ENCODE measurements around the gene ME3.

ME3 gene

DNA sequence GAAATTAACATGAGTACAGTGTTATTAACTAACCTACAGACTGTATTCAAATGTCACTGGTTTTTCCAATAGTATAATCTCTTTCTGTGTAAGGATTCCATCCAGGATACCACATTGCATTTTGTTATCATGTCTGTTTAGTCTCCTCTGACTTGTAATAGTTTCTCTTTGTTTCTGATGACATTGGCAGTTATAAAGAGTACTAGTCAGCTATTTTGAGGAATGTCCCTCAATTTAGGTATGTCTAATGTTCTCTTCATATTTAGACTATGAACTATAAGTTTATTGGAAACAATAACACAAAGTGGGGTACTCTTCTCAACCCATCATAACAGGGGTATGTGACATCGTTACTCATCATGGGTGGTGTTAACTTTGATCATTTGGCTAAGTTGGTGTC, 20.3 kb upstream of the ME3 start:
- H3K9me3 ChIP-seq (ENCODE audit: control insufficient read depth, low read length): no peaks in the 10 kb centered on the region
- WGBS, 2 experiments (ENCODE audit: insufficient coverage in 2 of 2): no CpG with 5 or more reads among the region's 1 CpG
- H3K36me3 ChIP-seq (ENCODE audit: control insufficient read depth, insufficient read depth, low read length): no peaks in the 10 kb centered on the region
- no peak overlapping the region for H3K4me3 ChIP-seq (ENCODE audit: extremely low read depth, insufficient read depth, low read length, poor library complexity, severe bottlenecking)
- no peak overlapping the region for H3K27ac ChIP-seq (ENCODE audit: low read depth, low read length, severe bottlenecking)
- H3K4me1 ChIP-seq (ENCODE audit: control insufficient read depth, insufficient read depth, low read length, poor library complexity, severe bottlenecking): peaks cover 28% of the 10 kb centered on the region

DNA sequence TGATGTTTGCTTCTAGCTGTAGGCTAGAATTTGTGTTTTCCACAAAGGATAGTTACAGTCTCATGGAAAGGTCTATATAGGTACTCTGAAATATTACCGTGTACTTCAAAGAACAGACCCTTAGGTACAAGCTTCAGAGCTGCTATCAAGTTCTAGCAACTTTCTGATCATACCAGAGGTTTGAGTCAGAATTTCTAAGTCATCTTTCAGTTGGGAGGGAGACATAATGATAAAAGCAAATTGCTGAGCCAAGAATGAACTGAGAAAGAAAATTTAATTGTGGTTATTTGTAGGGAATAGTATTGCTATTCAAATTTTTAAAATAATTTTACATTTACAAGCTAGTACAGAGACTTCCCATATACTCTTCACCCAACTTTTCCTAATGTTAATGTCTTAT, 19.9 kb upstream of the ME3 start:
- no peak overlapping the region for H3K27ac ChIP-seq (ENCODE audit: low read depth, low read length, severe bottlenecking)
- H3K36me3 ChIP-seq (ENCODE audit: control insufficient read depth, insufficient read depth, low read length): no peaks in the 10 kb centered on the region
- no peaks in the 10 kb centered on the region for H3K9me3 ChIP-seq (ENCODE audit: control insufficient read depth, low read length)
- H3K4me3 ChIP-seq (ENCODE audit: extremely low read depth, insufficient read depth, low read length, poor library complexity, severe bottlenecking): no peak overlapping the region
- H3K4me1 ChIP-seq (ENCODE audit: control insufficient read depth, insufficient read depth, low read length, poor library complexity, severe bottlenecking): peaks cover 29% of the 10 kb centered on the region
- WGBS, 2 experiments (ENCODE audit: insufficient coverage in 2 of 2): 100% methylated on average over 1 of the region's 1 CpG; no CpG with 5 or more reads in 1 of the 2 experiments

DNA sequence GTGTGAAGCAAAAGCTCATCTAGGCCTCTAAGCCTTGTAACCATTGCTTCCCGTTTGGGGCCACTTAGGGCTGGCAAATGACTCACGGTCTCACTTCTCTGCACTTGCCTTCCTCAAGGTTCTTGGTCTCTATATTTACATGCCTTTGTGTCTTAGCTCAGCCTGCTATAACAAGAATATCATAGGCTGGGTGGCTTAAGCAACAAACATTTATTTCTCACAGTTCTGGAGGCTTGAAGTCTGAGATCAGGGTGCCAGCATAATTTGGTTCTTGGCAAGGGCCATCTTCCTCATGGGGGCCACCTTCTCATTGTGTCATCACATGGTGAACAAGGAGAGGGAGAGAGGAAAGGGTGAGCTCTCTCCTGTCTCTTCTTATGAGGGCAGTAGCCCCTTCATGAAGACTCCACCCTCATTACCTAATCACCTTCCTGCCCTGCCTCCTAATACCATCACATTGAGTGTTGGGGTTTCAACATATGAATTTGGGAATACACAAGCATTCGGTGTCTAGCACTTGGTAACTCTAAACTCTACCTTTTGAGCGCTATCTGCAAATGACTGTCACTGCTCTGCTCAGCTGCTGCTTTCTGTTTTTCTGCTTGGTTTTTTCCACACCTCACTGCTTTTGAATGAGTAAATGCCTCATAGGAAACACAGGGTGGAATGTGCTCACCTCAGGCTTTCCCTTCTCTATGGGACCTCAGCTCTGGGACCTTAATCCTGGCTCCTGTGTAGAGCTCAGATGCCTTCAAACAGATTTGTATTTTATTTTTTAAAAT, 16.2 kb upstream of the ME3 start:
- Histone ChIP-seq H3K4me1 (ENCODE audit: control insufficient read depth, insufficient read depth, low read length, poor library complexity, severe bottlenecking) (peaks cover 21% of the 10 kb centered on the region), H3K36me3 (ENCODE audit: control insufficient read depth, insufficient read depth, low read length) (no peaks in the 10 kb centered on the region), H3K9me3 (ENCODE audit: control insufficient read depth, low read length) (no peaks in the 10 kb centered on the region), H3K4me3 (ENCODE audit: extremely low read depth, insufficient read depth, low read length, poor library complexity, severe bottlenecking) (no peak overlapping the region), H3K27ac (ENCODE audit: low read depth, low read length, severe bottlenecking) (no peak overlapping the region)
- 64 to 70% methylated on average over 4 of the region's 4 CpGs for WGBS, 2 experiments (ENCODE audit: insufficient coverage in 2 of 2)

DNA sequence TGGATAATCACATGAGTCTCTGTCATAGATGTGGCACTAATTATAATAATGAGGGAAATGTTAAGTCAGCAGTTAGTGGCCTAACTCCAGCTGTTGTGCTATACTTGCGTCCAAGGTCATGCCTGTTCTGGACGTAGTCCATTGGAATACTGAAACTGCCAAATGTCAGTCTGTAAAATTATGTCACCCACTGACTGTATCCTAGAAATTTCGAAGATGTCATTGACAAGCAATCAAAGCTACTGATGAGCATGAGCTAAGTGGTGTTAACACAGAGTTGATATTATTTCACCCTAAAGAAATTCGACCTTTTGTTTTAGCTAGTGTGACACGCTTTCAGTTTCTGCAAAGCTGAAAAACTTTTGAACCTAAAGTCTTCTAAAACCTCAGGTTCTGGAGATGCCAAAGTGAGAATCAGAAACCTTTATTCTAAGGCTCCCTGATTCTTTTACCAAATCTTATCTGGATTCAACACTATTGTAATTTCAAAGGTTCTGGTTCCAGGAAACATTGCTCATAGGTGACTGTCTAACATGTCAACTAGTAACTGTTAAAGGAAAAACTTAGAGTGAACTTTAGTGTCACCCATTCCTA, 14.9 kb upstream of the ME3 start:
- Histone ChIP-seq H3K4me1 (ENCODE audit: control insufficient read depth, insufficient read depth, low read length, poor library complexity, severe bottlenecking) (peaks cover 18% of the 10 kb centered on the region), H3K36me3 (ENCODE audit: control insufficient read depth, insufficient read depth, low read length) (no peaks in the 10 kb centered on the region), H3K9me3 (ENCODE audit: control insufficient read depth, low read length) (no peaks in the 10 kb centered on the region), H3K27ac (ENCODE audit: low read depth, low read length, severe bottlenecking) (no peak overlapping the region), H3K4me3 (ENCODE audit: extremely low read depth, insufficient read depth, low read length, poor library complexity, severe bottlenecking) (no peak overlapping the region)
- 85 to 100% methylated on average over 3 to 5 of the region's 5 CpGs for WGBS, 2 experiments (ENCODE audit: insufficient coverage in 2 of 2)

DNA sequence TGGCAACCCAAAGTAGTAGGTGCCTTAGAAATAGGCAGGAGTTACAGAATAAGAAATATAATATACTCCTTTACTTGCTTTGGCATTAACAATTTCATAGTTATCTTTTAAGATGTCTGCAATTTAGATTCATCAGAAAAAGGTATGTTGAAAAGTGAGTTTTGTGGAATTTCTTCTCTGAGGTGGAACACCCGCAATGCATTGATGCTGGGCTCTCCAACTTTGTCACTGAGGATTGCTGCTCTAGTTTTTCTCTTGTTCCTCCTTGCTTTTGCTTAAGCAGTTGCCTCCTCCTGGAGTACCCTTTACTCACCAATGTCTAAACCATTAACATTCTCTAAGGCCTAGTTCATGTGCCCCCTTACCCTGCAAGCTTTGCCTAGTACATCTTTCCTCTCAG, 14.1 kb upstream of the ME3 start:
- H3K9me3 ChIP-seq (ENCODE audit: control insufficient read depth, low read length): no peaks in the 10 kb centered on the region
- peaks cover 15% of the 10 kb centered on the region for H3K4me1 ChIP-seq (ENCODE audit: control insufficient read depth, insufficient read depth, low read length, poor library complexity, severe bottlenecking)
- H3K4me3 ChIP-seq (ENCODE audit: extremely low read depth, insufficient read depth, low read length, poor library complexity, severe bottlenecking): no peak overlapping the region
- no peaks in the 10 kb centered on the region for H3K36me3 ChIP-seq (ENCODE audit: control insufficient read depth, insufficient read depth, low read length)
- H3K27ac ChIP-seq (ENCODE audit: low read depth, low read length, severe bottlenecking): no peak overlapping the region
- 88% methylated on average over 1 of the region's 1 CpG; no CpG with 5 or more reads in 1 of the 2 experiments for WGBS, 2 experiments (ENCODE audit: insufficient coverage in 2 of 2)

DNA sequence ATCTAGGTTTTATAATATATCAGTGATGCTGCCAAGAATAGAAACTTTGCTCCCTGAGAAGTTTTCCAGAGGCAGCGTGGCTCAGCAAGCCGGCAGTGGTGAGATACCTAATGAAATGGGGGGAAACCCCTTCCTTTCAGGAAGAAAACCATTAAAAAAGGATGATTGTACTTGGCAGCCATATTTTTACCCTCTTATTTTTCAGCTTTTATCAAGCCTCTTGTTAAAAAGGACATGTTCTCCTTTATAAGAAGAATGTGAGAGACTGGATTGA, 9.0 kb upstream of the ME3 start:
- peaks cover 24% of the 10 kb centered on the region for H3K4me1 ChIP-seq (ENCODE audit: control insufficient read depth, insufficient read depth, low read length, poor library complexity, severe bottlenecking)
- no peak overlapping the region for H3K27ac ChIP-seq (ENCODE audit: low read depth, low read length, severe bottlenecking)
- no peaks in the 10 kb centered on the region for H3K36me3 ChIP-seq (ENCODE audit: control insufficient read depth, insufficient read depth, low read length)
- no peaks in the 10 kb centered on the region for H3K9me3 ChIP-seq (ENCODE audit: control insufficient read depth, low read length)
- H3K4me3 ChIP-seq (ENCODE audit: extremely low read depth, insufficient read depth, low read length, poor library complexity, severe bottlenecking): no peak overlapping the region
- WGBS, 2 experiments (ENCODE audit: insufficient coverage in 2 of 2): 100% methylated on average over 2 of the region's 2 CpGs; no CpG with 5 or more reads in 1 of the 2 experiments

DNA sequence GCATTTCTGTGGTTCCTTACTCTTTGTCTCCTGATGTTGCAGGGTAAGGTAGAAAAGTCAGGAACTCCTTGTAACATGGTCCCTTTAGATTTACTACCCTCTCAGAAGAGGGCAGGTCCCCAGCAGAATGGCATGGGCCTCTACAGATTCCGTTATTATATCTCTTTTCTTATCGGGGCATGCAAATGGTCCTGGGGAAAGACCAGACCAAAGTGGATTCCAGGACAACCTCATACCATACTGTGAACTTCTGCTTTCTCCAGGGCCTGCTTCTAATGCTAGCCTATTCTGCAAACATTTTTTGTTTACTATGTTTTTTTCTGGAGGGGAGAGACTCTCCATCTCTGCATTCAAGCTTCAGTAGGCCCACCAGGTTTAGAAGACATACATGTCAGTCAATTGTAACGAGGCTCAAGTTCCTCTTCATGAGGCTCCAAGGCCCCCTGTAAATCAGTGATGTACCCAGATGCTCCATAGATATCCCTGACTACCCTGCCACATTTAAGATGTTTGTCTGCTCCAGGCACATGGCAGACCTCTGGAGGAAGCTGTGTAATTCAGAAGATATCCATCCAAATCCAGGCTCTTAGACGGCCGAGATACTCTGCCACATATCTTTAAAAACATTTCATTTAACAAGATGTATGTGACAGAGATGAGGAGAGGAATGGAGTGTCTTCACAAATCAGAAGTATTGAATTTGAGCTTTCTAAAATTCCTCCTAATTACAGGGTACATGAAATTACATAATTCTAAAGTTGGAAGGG, 8.5 kb upstream of the ME3 start:
- Histone ChIP-seq H3K27ac (ENCODE audit: low read depth, low read length, severe bottlenecking) (no peak overlapping the region), H3K4me3 (ENCODE audit: extremely low read depth, insufficient read depth, low read length, poor library complexity, severe bottlenecking) (no peak overlapping the region), H3K36me3 (ENCODE audit: control insufficient read depth, insufficient read depth, low read length) (no peaks in the 10 kb centered on the region), H3K9me3 (ENCODE audit: control insufficient read depth, low read length) (no peaks in the 10 kb centered on the region), H3K4me1 (ENCODE audit: control insufficient read depth, insufficient read depth, low read length, poor library complexity, severe bottlenecking) (peaks cover 24% of the 10 kb centered on the region)
- WGBS, 2 experiments (ENCODE audit: insufficient coverage in 2 of 2): 90 to 95% methylated on average over 2 to 3 of the region's 5 CpGs

DNA sequence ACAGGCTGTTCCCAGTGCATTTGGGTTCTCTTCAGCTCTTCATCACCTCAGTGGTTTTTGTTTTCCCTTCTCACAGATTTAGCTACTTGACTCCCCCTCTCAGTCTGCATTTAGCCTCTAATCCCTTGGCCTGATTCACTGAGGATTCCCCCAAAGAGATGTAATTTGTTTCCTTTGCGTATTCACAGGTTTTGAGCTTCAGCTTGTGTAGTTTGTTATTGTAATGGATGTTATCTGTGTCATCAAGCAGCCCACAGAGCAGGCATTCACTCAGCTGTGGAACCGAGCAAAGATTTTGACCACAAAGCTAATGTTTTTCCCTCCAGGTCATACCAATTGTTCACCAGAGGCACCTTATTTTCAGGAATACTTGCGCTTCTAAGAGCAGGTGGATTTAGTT, 6.4 kb upstream of the ME3 start:
- H3K9me3 ChIP-seq (ENCODE audit: control insufficient read depth, low read length): no peaks in the 10 kb centered on the region
- 17 to 20% methylated on average over 1 to 2 of the region's 3 CpGs for WGBS, 2 experiments (ENCODE audit: insufficient coverage in 2 of 2)
- peaks cover 24% of the 10 kb centered on the region for H3K4me1 ChIP-seq (ENCODE audit: control insufficient read depth, insufficient read depth, low read length, poor library complexity, severe bottlenecking)
- H3K4me3 ChIP-seq (ENCODE audit: extremely low read depth, insufficient read depth, low read length, poor library complexity, severe bottlenecking): no peak overlapping the region
- H3K27ac ChIP-seq (ENCODE audit: low read depth, low read length, severe bottlenecking): no peak overlapping the region
- no peaks in the 10 kb centered on the region for H3K36me3 ChIP-seq (ENCODE audit: control insufficient read depth, insufficient read depth, low read length)

DNA sequence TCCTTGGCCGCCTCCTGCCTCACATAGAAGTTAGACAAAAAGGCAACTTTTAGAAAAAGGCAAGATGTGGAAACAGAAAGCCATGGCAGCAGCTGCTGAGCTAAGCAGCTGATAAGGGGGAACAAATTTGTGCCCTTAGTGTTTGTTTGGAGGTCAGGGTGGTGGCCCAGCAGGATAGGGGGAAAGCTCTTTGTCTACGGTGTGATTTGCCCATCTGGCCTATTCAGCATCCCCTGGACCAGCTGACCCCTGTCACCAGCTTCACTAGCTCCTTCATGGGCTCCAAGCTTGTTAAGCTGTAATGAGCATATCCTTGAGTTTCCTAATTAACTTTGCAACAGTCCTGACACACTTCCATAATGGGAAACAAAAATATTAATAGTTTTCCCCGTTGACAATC, 5.9 kb upstream of the ME3 start:
- H3K4me1 ChIP-seq (ENCODE audit: control insufficient read depth, insufficient read depth, low read length, poor library complexity, severe bottlenecking): peaks cover 24% of the 10 kb centered on the region
- H3K4me3 ChIP-seq (ENCODE audit: extremely low read depth, insufficient read depth, low read length, poor library complexity, severe bottlenecking): no peak overlapping the region
- no peak overlapping the region for H3K27ac ChIP-seq (ENCODE audit: low read depth, low read length, severe bottlenecking)
- WGBS, 2 experiments (ENCODE audit: insufficient coverage in 2 of 2): 71 to 76% methylated on average over 2 to 3 of the region's 3 CpGs
- H3K36me3 ChIP-seq (ENCODE audit: control insufficient read depth, insufficient read depth, low read length): no peaks in the 10 kb centered on the region
- H3K9me3 ChIP-seq (ENCODE audit: control insufficient read depth, low read length): no peaks in the 10 kb centered on the region

DNA sequence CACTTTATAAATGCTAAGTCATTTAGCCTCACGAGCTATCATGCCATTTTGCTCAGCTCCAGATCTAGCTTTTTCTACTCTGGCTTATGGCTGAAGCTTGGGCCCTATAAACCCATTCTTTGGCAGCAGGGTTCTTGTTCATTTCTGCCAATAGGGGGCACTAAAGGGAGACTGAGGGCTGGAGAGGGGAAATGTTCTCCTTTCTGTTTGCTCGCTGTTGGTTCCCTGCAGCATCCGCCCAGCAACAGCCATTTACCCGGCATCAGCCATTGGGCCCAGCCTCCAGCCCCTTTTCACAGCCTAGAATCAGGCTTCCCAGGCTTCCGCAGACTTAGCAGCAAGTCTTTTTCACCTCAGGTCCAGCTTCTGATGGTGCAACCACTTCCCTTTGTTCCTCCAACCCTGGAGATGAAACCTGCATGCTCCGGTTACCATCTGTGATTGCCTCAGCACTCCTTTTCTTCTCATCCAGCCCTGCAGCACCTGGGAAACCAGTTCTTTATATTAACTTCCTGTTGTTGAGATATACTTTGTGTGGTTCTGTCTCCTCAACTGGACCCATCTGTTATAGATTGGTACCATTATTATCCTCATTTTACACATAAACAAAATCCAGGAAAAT, 4.2 kb upstream of the ME3 start:
- peaks cover 24% of the 10 kb centered on the region for H3K4me1 ChIP-seq (ENCODE audit: control insufficient read depth, insufficient read depth, low read length, poor library complexity, severe bottlenecking)
- H3K4me3 ChIP-seq (ENCODE audit: extremely low read depth, insufficient read depth, low read length, poor library complexity, severe bottlenecking): no peak overlapping the region
- H3K36me3 ChIP-seq (ENCODE audit: control insufficient read depth, insufficient read depth, low read length): no peaks in the 10 kb centered on the region
- H3K27ac ChIP-seq (ENCODE audit: low read depth, low read length, severe bottlenecking): no peak overlapping the region
- 74 to 77% methylated on average over 5 to 6 of the region's 6 CpGs for WGBS, 2 experiments (ENCODE audit: insufficient coverage in 2 of 2)
- H3K9me3 ChIP-seq (ENCODE audit: control insufficient read depth, low read length): no peaks in the 10 kb centered on the region

Measured in mesodermal cell (in vitro differentiated cells).